ENCODE results near the gene EID3. TPM values are rescaled to one million over a fixed set of nuclear protein-coding genes. Genes with fewer than 3 reads are reported as not detected.

EID3 gene
- total RNA-seq, 2 donors from 2014 or later: 8.6 to 18.1 TPM

DNA sequence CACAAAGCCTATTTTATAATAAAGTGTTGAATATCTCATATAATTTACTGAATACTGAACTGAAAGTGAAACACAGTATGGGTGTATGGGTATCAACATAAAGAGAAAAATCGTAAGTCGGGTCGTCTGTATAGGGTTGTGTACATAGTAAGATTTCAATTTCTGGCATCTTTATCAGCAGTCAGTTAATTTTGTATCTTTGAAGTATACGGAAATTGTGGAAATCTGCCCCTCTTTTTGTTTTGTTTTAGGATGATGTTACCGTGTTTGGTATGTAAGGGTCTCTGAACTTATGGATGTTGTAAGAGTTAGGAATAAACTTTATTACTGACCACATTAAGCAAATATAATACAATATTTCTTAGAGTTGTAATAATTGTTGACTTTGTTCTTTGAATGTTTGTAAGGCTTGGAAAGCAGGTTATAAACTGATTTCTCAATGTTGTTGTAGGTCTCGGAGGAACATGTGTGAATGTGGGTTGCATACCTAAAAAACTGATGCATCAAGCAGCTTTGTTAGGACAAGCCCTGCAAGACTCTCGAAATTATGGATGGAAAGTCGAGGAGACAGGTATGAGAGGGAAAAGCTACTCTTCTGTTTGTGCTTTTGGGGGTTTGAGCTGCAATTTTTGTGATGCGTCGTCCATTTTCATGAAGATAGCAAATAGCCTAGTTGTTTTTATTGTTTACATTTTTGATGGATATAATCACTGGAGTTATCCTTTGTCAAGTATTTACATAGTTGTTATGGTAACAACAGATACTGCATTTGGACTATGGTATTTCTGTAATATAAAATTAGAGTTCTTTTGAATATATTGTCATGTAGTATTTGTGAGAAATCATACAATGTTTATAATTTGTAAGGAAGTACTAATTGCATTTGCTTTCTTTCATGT is 12.0 kb downstream of the EID3 start:
- Histone ChIP-seq H3K4me3 (no peak overlapping the region), H3K27ac (no peak overlapping the region), H3K4me1 (replicated peaks) (no peaks in the 10 kb centered on the region), H3K36me3 (peaks cover 0 to 12% of the 10 kb centered on the region in 2 donors), H3K9me3 (no peaks in the 10 kb centered on the region), H3K27me3 (replicated peaks; ENCODE audit: insufficient read depth) (no peaks in the 10 kb centered on the region)
- DNase-seq (ENCODE audit: low spot score): no peak
- WGBS: 77% methylated on average over 10 of the region's 10 CpGs
- intact Hi-C loops (cut with DNase I): no loop called here
- TF ChIP-seq, protein P1, sequence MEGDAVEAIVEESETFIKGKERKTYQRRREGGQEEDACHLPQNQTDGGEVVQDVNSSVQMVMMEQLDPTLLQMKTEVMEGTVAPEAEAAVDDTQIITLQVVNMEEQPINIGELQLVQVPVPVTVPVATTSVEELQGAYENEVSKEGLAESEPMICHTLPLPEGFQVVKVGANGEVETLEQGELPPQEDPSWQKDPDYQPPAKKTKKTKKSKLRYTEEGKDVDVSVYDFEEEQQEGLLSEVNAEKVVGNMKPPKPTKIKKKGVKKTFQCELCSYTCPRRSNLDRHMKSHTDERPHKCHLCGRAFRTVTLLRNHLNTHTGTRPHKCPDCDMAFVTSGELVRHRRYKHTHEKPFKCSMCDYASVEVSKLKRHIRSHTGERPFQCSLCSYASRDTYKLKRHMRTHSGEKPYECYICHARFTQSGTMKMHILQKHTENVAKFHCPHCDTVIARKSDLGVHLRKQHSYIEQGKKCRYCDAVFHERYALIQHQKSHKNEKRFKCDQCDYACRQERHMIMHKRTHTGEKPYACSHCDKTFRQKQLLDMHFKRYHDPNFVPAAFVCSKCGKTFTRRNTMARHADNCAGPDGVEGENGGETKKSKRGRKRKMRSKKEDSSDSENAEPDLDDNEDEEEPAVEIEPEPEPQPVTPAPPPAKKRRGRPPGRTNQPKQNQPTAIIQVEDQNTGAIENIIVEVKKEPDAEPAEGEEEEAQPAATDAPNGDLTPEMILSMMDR (IDR thresholded peaks at IDR 0.05): no peak
- TF ChIP-seq POLR2AphosphoS5 (IDR thresholded peaks at IDR 0.05): no peak

DNA sequence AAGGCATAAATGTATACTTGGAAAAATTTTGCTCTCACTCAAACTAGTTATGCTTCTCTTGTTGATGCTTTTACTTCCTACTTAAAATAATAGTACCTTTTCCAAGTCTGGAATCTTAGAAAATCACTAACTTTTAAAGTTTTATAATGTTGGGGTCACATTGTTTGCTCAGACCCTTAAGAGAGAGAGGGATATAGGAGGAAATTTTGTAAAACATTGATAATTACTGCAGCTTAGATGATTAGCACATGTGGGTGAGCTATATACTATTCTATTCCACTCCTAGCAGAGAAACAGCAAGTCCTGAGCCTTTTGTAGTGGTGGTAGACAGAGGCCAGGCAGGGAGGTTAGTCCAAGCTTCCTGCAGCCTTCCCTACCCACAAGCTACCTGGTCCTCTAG is 13.4 kb downstream of the EID3 start:
- Histone ChIP-seq H3K9me3 (no peaks in the 10 kb centered on the region), H3K4me3 (no peak overlapping the region), H3K27me3 (replicated peaks; ENCODE audit: insufficient read depth) (no peaks in the 10 kb centered on the region), H3K4me1 (replicated peaks) (no peaks in the 10 kb centered on the region), H3K27ac (no peak overlapping the region), H3K36me3 (peaks cover 0 to 6% of the 10 kb centered on the region in 2 donors)
- DNase-seq (ENCODE audit: low spot score): no peak
- intact Hi-C loops (cut with DNase I): no loop called here
- TF ChIP-seq, protein P1 (IDR thresholded peaks at IDR 0.05): no peak
- TF ChIP-seq POLR2A (IDR thresholded peaks at IDR 0.05): no peak
- no peak for TF ChIP-seq POLR2AphosphoS5 (IDR thresholded peaks at IDR 0.05)

DNA sequence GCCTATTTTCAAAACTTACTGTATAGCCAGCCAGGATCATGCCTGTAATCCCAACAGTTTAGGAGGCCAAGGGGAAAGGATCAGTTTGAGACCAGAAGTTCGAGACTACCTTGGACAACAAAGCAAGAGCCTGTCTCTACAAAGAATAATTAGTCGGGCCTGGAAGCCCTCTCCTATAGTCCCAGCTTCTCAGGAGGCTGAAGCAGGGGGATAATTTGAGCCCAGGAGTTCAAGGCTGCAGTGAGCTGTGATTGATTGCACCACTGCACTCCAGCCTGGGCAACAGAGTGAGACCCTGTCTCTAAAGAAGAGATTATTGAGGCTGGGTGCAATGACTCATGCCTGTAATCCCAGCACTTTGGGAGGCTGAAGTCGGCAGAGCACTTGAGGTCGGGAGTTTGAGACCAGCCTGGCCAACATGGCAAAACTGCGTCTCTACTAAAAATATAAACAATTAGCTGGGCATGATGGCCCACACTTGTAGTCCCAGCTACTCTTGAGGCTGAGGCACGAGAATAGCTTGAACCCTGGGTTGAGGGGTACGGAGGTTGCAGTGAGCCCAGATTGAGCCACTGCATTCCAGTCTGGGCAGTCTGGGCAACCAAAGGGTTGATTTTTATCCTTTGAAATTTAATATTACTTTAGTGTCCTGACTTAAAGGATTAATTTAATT is 14.1 kb downstream of the EID3 start:
- TF ChIP-seq POLR2AphosphoS5 (IDR thresholded peaks at IDR 0.05) (no peak), POLR2A (IDR thresholded peaks at IDR 0.05) (no peak)
- TF ChIP-seq, protein P1 (IDR thresholded peaks at IDR 0.05): no peak
- 94% methylated on average over 7 of the region's 7 CpGs for WGBS
- H3K4me1 ChIP-seq (replicated peaks): no peaks in the 10 kb centered on the region
- intact Hi-C loops (cut with DNase I): no loop called here
- no peak for DNase-seq (ENCODE audit: low spot score)
- H3K27me3 ChIP-seq (replicated peaks; ENCODE audit: insufficient read depth): no peaks in the 10 kb centered on the region
- peaks cover 0 to 4% of the 10 kb centered on the region in 2 donors for H3K36me3 ChIP-seq
- H3K27ac ChIP-seq: no peak overlapping the region
- H3K9me3 ChIP-seq: no peaks in the 10 kb centered on the region
- H3K4me3 ChIP-seq: no peak overlapping the region

DNA sequence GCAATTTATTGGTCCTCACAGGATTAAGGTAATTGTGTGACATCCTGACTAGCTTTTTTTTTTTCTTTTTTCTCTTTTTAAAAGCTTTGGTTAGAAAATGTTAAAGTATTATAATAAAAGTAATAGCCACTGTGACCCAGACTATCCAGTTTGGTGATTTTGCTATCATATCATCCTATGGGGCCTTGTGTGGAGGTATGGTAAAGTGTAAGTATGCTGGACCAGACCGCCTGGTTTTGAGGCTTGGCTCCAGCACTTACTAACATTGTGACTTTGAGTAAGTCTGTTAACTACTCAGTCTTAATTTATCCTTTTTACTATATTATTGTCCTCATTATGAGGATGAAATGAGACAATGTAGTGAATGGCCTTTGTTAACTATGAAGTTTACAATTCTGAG is 15.5 kb downstream of the EID3 start:
- no peak for DNase-seq (ENCODE audit: low spot score)
- Histone ChIP-seq H3K4me1 (replicated peaks) (no peaks in the 10 kb centered on the region), H3K27me3 (replicated peaks; ENCODE audit: insufficient read depth) (no peaks in the 10 kb centered on the region), H3K27ac (no peak overlapping the region), H3K4me3 (no peak overlapping the region), H3K36me3 (peaks cover 0 to 4% of the 10 kb centered on the region in 2 donors), H3K9me3 (no peaks in the 10 kb centered on the region)
- TF ChIP-seq, protein P1 (IDR thresholded peaks at IDR 0.05): no peak
- TF ChIP-seq POLR2A (IDR thresholded peaks at IDR 0.05): no peak
- no peak for TF ChIP-seq POLR2AphosphoS5 (IDR thresholded peaks at IDR 0.05)
- intact Hi-C loops (cut with DNase I): no loop called here
- 86% methylated on average over 1 of the region's 1 CpG for WGBS

Data from prostate gland (tissue), 2 donors.